HepG2 (cell line): ENCODE results near the gene PCSK6. TPM values are rescaled to one million over a fixed set of nuclear protein-coding genes. Genes with fewer than 3 reads are reported as not detected.

ENCODE experiments used
- BCL6 ChIP-seq: IDR thresholded peaks from 2 replicates; pipeline ENCODE4 v1.6.1; 2016; ENCODE audit warnings: missing genetic modification reagents, missing compliant biosample characterization
- DNMT1 ChIP-seq: sonication (generic); formaldehyde crosslinking; IDR thresholded peaks from 2 replicates; pipeline ENCODE4 v1.5.1; 2020; ENCODE audit warnings: mild to moderate bottlenecking, missing genetic modification reagents
- GFI1 ChIP-seq: sonication (generic); formaldehyde crosslinking; IDR thresholded peaks from 2 replicates; pipeline ENCODE4 v1.5.0; 2020; ENCODE audit warnings: missing genetic modification reagents, mild to moderate bottlenecking, borderline replicate concordance
- GRHL1 ChIP-seq: sonication (generic); formaldehyde crosslinking; conservative IDR thresholded peaks from 2 replicates; pipeline ENCODE4 v1.8.0; 2022; ENCODE audit warnings: missing genetic modification reagents
- JUNB ChIP-seq: sonication (generic); formaldehyde crosslinking; IDR thresholded peaks from 2 replicates; pipeline ENCODE4 v1.8.0; 2022; ENCODE audit warnings: missing genetic modification reagents, mild to moderate bottlenecking, borderline replicate concordance
- KMT2A ChIP-seq: sonication (generic); formaldehyde crosslinking; IDR thresholded peaks from 2 replicates; pipeline ENCODE4 v1.4.0; 2020; ENCODE audit warnings: missing genetic modification reagents
- PCBP1 ChIP-seq: fragments of 200-400 bp; formaldehyde crosslinking; IDR thresholded peaks from 2 replicates; pipeline ENCODE4 v1.6.1; 2017; ENCODE audit warnings: mild to moderate bottlenecking, low read depth, low read length, borderline replicate concordance
- TFDP1 ChIP-seq: IDR thresholded peaks from 2 replicates; pipeline ENCODE4 v1.6.1; 2016; ENCODE audit warnings: missing compliant biosample characterization, missing genetic modification reagents, borderline replicate concordance
- THAP11 ChIP-seq: IDR thresholded peaks from 2 replicates; pipeline ENCODE4 v1.6.1; 2016; ENCODE audit warnings: missing biosample characterization, missing genetic modification reagents
- YY1 ChIP-seq: IDR thresholded peaks from 2 replicates; pipeline ENCODE4 v1.6.1; 2011; ENCODE audit warnings: low read length, low read depth, moderate library complexity, mild to moderate bottlenecking; ENCODE audit not compliant: insufficient read depth, insufficient replicate concordance
- ZNF124 ChIP-seq: sonication (generic); formaldehyde crosslinking; IDR thresholded peaks from 2 replicates; pipeline ENCODE4 v1.4.0; 2020; ENCODE audit warnings: missing genetic modification reagents
- ZNF609 ChIP-seq: sonication (generic); formaldehyde crosslinking; IDR thresholded peaks from 2 replicates; pipeline ENCODE4 v1.4.0; 2020; ENCODE audit warnings: mild to moderate bottlenecking, missing genetic modification reagents, borderline replicate concordance
- ZNF639 ChIP-seq: conservative IDR thresholded peaks from 2 replicates; pipeline ENCODE4 v1.6.1; 2018; ENCODE audit warnings: missing genetic modification reagents
- ZNF644 ChIP-seq: IDR thresholded peaks from 2 replicates; pipeline ENCODE4 v1.6.1; 2016; ENCODE audit warnings: low read depth
- ZNF768 ChIP-seq: sonication (generic); formaldehyde crosslinking; IDR thresholded peaks from 2 replicates; pipeline ENCODE4 v1.4.0; 2020; ENCODE audit warnings: missing genetic modification reagents
- polyA plus RNA-seq, 8 experiments: library from polyadenylated mRNA; depleted of rRNA in 3 of 8; stranded (reverse) in 7 of 8; unstranded in 1 of 8; fragments of >200 nt; fragmentation: Illumina TruSeq in 4 of 8; extraction: Trizol in 4 of 8; gene quantifications; 2 replicates each; pipeline versions ENCODE4 v1.2.1 to v1.2.3, GENCODE V29; 2011 to 2016; ENCODE audit warnings: low read depth in 4 of 8, missing spikeins in 1 of 8, mixed read lengths in 1 of 8; ENCODE audit not compliant: insufficient read depth in 1 of 8
- total RNA-seq, 5 experiments: library from RNA; depleted of rRNA; stranded (reverse); fragments of >200 nt; fragmentation: Illumina TruSeq; extraction: Trizol; gene quantifications; 2 replicates each; pipeline ENCODE4 v1.2.3, GENCODE V29; 2016; ENCODE audit warnings: low read depth in 1 of 5

The PCSK6 gene
- total and polyA plus RNA-seq, 2 of the 13 experiments (the other 11 are each of a cell fraction or from before 2014, with no cell fraction given), result 56.5 to 155 TPM

GRCh38 chr15:101489599-101490407, at the start of gene PCSK6 (continued):
- TF ChIP-seq THAP11 (CRISPR knock-in tag) (no peak), ZNF644 (CRISPR knock-in tag) (no peak), KMT2A (CRISPR knock-in tag) (no peak), ZNF609 (CRISPR knock-in tag) (0 out of 2 replicates have a peak, but pooled peaks have one; percentile 9), JUNB (CRISPR knock-in tag) (no peak), ZNF768 (CRISPR knock-in tag) (0 out of 2 replicates have a peak, but pooled peaks have one; percentile 24), TFDP1 (CRISPR knock-in tag) (no peak), GFI1 (CRISPR knock-in tag) (no peak), BCL6 (no peak), ZNF124 (CRISPR knock-in tag) (no peak), YY1 (no peak), PCBP1 (no peak), ZNF639 (CRISPR knock-in tag) (no peak), GRHL1 (CRISPR knock-in tag) (no peak), DNMT1 (CRISPR knock-in tag) (no peak)
